HG02884 (cell line): ENCODE results near the gene GID8.
"Not testable (repeated sequence)": the region's sequence is repeated elsewhere in the genome, so short reads cannot be mapped to it uniquely, and the experiment has no call there.

ENCODE experiments used
- ATAC-seq: cut with Tn5 transposase; IDR thresholded peaks from one replicate; pipeline ENCODE4 v1.9.1; 2021; ENCODE audit warnings: mild to moderate bottlenecking, moderate library complexity; ENCODE audit not compliant: unreplicated experiment

GID8 gene

DNA sequence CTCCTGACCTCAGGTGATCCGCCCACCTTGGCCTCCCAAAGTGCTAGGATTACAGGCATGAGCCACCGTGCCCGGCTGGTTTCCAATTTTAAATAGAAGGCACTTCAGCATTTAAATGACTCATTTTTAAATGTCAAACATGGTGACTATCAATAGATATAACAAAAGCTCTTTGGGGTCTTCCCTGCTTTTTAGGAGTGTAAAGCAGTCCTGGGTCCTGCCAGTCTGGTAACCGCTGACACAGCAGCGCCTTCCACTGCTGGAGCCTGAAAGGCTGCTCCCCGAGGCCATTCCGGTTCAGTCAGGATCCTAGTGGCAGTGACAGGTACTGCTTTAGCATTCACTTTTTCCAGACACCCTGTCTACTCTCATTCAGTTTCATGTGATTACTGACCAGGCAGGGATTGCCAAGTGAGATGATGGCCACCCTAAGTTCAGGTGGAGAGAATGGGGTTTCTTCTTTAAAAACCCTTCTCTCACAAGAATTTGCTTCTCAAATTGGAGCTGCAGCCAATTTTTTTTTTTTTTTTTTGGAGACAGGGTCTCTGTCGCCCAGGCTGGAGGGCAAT lies 16.7 kb upstream of the GID8 start:
- no peak for ATAC-seq

DNA sequence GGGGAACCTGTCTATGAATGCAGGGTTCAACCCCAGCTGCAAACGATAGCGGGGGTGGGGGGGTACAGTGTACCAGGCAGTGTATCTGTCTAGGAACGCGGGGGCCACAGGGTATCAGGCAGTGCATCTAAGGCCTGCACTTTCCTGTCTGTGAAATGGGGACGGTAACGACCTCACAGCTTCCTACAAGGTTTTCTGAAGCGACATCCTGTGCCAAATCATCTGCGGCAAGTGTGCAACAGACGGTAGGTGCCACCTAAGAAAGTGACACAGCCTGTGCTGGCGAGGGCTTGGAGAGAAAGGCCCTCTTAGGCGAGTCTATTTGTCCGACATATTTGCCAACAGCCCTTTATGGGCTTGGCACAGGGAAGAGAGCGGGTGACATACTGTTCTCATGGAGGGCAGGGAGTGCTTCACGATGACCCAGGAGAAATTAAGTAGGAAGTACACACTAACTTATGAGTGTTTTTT lies 15.5 kb upstream of the GID8 start:
- ATAC-seq = no peak

DNA sequence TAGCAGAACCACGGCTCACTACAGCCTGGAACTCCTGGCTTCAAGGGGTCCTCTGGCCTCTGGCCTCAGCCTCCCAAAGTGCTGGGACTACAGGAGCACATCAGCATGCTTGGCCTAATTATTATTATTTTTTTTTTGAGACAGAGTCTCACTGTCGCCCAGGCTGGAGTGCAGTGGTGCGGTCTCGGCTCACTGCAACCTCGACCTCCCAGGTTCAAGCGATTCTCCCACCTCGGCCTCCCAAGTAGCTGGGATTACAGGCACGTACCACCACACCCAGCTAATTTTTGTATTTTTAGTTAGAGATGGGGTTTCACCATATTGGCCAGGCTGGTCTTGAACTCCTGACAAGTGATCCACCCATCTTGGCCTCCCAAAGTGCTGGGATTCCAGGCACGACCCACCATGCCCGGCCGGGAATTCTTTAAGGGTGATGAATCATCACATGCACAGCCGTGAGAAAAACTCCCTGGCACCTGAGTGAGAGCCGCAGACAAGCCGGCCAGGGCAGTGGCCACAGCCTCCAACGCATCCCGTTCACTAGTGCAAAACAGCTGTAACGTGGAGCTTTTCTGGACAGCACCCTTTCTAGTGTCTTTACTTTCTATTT lies 14.8 kb upstream of the GID8 start:
- ATAC-seq = not testable (repeated sequence)

DNA sequence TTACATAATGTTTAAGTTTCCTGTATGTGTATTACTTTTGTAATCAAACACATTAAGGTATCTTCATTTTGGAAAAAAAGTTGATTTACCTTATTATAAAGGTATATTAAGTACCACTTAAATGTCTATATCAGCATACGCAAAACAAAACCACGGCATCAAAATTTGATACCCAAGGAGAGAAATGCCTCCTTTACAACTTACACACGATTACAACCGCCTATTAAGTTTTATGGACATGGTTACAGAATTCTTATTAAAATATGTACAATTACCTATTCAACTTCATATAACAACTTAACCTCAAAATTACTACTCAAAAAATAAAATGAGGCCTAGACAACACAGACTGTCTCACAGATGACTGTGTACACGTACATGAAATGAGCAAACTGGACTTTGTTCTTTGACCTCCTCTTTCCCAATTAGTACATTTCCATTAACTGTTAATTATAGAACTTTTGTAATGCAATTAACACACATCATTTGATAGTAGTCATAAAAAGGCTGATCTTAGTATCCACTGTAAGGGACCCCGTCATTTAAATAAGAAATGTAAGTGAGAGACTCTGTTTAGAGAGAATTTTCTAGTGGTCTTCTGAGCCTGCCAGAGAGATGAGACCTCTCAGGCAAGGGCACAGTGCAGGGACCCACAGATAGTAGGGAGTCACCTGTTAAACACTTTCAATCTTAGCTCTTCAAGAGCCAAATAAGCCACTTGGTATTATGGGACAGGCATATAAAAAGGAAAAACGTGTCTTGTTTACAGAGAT lies 14.1 kb upstream of the GID8 start:
- ATAC-seq = no peak

DNA sequence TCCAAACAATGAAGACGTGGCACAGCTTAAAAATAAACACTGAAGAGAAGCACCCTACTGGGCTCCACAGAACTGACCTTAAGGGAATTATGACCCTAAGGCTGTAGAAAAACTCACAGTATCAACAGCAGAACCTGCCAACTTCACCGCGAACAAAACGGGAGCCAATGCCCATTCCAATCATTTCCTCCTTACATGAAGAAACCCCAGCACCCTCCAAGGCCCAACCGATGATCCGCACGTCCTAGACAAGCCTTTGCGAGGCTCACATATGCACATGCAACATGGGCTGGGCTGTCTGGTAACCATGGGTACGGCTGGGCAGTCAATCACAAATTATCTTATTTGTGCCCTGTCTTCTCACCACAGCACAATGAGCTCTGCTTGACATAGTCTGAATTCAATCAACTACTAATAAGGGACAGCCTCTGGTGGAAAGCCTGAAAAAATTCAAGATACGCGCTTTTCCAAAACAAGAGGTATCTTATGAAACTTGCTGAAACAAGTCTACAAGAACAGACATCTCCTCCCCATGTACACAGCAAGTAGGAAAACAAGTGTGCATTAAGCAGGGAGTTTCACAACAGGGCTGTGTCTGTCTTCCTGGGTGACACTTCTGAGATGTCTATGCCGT lies 13.4 kb upstream of the GID8 start:
- ATAC-seq = no peak

DNA sequence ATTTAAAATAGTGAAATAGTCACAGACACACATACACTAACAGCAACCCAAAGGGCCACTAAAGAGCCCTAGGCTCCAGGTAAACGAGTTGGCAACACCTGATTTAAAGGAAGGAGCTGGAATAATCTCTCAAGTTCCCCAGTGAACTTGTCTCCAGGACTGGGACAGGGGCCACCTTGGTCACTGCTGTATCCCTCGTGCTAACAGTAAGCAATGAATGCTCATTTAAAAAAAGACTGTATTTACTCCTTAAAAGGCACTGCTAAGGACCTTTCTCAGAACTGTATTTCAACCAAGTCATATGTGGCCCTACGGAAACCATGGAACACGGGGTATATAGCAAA lies 12.9 kb upstream of the GID8 start:
- ATAC-seq = no peak

DNA sequence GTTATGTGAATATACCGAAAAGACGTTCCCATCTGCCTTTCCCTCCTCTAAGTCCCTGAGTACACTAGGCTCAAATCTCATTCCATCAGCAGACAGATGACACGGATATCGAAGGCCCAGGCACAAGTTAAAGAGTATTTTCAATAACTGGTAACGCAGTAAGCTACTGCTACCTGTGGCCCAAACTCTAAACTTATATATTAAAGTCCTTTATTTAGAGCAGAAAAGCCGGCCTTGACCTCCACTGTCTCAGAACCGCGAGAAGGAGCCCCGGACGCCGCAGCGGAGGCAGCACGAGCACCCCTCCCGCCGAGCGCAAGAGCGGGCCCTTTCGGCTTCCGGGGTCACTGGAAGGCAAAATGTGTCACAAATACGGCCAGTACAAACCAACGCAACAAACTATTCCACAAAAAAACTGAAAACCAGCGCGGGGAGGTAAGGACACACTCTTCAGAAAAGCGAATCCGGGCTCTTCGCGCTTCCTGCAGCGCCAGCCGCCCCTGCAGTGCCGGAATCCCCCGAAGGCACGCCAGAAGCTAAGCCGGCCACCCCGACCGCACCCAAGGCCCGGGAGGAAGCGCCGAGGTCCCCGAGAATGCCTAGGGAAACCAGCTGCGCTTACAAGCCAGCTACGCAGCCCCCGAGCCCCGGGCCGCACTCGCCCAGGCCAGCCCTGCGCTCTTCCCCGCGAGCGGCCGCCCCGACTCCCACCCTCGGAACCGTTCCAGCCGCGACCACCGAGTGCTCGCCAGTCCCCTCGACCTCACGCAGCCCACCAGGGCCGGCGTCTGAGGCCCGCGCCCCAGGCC lies 12.3 kb upstream of the GID8 start:
- ATAC-seq = peak; percentile 10

DNA sequence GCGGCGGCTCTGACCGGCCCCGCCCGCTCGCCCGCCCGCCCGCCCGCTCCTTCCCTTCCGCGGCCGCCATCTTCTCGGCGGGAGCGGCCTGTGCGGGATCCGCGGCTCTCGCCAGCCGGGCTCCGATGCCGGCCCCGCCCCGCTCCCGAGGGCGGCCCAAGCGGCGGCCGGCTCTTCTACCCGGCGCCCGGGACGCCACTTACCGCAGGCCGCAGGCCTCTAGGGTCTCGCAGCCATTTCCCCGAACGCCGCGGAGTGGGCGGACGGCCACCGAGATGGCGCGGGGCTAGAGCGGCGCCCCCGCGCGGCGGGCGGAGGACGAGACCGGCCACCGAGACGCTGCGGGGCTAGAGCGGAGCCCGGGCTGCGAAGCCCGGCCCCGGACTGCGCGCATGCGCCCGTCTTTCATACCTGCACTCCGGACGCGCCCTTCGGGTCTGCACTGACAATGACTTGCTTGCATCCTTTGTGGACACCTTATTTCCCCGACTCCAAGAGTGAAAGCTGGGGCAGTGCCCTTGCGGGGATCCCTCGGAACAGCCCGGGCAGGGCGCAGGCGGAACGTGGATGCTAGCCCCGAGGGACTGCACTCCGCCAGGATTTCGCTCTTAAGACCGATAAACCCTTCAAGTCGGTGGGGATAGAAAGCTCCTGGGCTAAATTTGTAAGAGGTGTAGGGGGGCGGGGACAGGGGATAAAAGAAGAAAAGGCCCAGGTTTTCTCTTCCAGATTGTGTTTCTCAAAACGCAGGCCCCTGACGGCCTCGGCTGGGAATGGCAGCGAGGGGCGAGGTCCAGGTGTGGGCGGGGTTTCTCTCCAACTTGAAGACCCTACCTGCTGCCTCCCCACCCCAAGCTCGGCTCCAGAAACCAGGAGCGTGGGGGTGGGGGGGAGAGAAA lies 11.5 kb upstream of the GID8 start, which contains the start of gene DIDO1:
DIDO1 (minus strand) TSS at position 277 of the 899 bp plus-strand sequence.
- ATAC-seq = peak; percentile 53

DNA sequence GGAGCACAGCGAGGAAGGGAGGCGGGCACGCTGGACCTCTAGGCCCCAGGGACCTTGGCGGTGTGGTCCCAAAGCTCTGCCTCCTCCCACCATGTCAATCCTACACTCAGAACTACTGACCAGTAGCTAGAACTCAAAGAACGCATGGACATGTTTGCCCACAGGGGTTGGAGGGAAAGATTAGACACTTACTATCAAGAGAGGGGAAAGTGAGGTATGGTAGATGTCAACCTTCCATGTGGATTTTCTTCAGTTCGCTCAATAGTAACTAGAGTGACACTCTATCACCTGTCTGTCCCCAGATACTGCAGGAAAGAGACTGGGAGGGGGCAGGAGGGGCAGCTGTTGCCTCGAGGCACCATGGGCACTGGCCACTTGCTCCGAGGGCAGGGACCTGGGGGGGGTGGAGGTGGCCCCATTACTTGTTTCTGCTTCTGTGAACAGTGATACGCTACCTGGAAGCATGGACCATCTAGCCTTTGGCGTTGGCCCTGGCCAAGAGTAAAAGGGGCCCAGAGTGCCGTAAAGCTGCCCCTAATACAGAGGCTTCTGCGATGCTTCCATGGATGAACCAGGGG lies 10.7 kb upstream of the GID8 start:
- no peak for ATAC-seq

DNA sequence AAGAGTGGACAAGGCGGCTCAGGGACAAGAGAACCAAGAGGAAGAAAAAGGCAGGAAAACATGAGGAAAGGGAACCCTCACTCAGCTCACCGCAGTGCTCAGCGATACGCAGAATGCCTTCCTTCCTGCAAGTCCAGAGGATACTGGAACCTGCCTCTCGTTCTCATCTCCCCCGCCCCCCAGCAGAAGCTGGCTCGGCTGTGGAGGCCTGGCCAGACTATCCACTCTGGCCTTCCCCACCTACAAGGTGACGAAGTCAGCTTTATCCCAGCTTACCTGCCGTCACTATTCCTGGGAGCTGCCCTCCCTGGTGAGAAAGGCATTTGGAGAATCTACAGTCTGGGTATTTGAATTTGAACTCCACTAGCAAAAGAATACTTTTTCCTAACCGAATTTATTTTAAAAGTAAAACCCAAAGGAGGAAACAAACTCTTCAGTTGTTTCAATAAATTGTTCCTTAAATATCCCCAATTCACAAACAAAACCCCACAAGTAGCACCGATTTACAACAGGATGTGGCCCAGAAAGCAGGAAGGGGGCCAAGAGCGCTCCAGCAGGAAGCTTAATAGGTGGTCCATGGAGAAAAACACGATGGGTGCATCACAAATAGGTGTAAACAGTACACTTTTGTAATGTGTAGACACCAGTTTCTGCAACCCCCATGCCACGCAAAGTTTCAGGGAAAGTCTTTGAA lies 9.6 kb upstream of the GID8 start:
- ATAC-seq = no peak

DNA sequence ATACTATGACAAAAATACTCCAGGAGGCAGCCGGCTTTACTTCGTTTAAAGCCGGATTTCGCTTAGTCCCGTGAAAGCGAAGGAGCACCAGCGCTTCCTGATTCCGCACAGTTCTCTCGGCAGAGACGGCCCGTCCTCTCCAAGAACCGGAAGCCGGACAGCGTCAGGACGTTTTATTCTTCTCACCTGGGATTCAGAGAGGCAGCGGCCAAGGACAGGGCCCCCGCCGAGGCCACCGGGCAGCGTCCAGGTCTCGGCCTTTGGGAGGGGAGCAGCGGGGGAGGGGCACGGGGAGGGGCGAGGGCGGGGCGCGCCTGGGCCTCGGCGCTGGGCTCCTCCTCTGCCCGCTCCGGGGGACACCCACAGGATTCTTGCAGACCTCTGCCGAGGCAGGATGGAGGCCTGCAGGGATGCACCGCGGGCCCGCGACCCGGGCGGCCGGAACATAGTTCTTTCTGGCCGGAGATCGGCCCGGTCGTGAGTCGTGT lies 8.9 kb upstream of the GID8 start:
- ATAC-seq = no peak

DNA sequence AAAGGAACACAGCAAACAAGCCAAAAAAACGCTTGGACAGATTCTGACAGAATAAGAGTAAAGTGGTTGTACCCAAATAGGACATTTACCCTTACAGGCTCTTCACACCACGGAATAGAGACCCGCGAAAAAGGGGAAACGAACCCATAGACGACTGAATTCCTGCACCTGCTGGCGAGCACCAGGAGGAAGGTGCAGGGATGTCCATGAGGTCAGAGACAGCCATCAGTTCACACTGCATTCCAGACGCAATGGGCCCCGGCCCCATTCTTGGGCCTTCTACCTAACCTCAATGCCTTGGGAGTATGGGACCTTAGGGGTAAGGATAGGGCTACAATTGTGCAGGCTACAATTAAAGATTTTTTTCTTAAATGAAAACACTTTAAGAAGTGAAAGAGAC lies 6.5 kb upstream of the GID8 start:
- ATAC-seq = no peak

DNA sequence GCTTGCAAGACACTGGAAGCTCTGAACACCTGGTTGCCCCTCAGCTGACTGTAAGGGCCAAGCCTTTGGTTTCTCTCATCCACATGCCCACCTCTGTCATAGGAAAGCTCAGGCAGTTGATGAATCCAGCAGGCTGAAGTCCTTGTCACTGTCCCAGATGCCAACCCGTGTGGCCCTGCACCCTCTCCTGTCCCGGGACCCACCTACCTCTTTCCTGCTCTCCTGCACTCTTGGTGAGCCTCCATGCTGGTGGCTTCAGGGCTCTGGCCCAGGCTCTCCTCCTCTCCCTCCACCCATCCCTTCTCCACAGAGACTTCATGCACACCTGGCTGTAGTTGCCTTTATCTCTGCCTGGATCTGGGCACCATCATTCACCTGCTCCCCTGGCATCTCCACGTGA lies 4.0 kb upstream of the GID8 start:
- ATAC-seq = no peak

DNA sequence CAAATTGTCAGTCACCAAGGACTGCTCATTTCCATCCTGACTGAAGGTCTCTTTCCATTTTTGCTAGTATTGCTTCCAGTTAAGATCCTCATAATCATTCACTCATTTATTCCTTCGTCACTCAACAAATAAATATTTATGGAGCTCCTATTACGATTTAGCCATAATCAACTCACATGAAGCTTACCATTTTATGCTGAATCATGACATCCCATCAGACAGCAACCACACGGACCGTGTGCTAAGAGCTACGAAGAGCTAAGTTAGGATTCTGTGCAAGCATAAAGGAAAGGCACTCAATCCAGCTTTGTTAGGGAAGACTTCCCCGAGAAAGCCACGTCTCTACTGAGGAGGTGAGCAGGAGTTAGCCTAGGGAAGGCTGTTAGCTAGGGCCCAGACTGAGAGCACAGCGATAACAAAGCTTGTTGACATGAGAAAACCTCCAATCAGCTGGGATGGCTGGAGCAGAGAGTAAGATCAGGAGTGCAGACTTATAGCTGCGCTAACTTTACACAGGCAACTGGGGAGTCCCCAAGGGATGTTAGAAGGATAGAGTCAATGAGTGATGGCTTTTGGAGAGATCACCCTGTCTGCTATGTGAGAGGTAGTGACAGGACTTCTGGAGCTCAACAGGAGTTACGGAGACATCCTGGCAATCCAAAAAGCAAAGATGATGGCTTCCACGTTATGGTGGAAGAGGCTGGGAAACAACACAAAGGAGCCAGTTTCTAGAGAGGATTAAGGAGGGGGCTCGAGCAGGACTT lies 2.6 kb upstream of the GID8 start:
- ATAC-seq = no peak

DNA sequence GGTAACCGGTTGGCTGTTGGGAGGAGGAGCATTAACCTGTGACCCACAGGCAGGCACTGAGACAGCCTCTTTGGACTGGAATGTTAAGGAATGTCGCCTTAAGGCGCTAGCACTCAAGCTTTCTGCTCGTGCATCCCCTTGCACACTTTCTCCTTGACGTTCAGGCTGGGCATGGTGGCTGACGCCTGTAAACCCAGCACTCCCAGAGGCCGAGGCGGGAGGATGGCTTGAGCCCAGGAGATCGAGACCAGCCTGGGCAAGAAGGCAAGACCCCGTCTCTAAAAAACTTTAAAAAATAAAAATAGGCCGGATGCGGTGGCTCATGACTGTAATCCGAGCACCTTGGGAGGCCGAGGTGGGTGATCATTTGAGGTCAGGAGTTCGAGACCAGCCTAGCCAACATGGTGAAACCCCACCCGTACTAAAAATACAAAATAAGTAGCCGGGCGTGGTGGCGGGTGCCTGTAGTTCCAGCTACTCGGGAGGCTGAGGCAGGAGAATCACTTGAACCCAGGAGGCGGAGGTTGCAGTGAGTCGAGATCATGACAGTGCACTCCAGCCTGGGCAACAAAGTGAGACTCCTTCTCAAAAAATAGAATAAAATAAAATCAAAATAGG lies 1.9 kb upstream of the GID8 start:
- ATAC-seq = no peak

DNA sequence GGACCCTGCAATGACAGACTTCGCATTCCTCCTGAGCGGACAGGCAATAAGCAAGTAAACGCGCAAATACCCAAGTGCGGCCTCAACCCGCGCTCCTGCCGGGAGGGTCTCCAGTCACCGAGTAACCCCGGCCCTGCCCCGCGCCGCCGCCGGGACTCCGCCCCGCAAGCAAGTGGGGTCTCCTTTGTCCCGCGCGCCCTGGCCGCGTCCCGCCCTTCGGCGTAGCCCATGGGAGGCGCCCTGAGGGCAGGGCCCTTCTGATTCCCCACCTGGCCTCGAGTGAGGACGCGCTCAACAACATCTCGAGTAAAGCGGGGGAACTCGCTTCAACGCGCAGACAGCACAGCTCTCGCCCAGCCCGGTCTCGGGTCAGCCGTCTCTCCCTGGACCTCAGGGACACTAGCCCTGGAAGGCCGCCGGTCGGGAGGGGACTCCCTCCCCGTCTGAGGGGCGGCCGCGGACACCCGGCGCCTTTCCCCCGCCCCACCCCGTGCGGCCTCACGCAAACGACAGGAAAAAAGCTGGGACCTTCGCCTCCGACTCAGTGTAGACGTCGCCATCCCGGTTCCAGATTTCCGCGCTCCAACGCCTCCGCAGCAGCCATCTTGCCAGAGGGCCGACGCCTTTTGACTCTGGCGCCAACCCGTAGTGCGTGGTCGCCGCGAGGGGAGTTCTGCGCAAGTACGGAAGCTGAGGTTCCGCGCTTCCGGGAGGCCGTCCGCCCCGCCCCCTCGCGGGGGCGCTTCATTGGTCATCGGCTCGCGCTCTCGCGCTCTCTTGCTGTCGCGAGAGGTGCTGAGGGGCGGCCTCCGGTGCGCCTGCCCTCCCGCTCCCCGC lies 461 bp upstream of the GID8 start:
- ATAC-seq = peak; percentile 79

DNA sequence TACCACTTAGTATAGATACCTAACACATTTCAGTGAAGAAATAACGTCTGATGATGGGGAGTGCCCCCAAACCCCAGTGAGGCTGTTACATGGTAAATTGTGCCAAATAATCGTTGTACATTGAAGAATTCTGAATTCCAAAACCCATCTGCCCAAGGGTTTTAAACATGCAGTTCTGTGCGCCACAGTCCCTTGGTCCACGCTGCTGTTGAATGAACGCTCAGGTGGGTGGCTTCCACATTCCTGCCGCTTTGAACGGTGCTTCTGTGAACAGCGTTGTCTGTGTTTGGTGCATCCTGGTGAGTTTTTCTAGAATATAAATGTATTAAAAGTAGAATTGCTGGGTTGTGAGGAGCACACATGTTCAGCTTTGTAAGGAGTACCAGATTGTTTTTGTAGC lies 2.9 kb downstream of the GID8 start:
- ATAC-seq = no peak
